Endothelial cell (in vitro differentiated cells): ENCODE results near the gene RNF11. TPM values are rescaled to one million over a fixed set of nuclear protein-coding genes. Genes with fewer than 3 reads are reported as not detected.
A peak's percentile ranks its signal among the peaks of the same experiment; 100 is the strongest.

Experiments
- DNase-seq: peaks from one replicate; pipeline ENCODE4 v3.0.0; 2021; ENCODE audit warnings: low spot score
- H3K27ac Mint-ChIP-seq: one replicate; pipeline ENCODE4 v1.8.0; 2021; ENCODE audit warnings: mixed read lengths, inconsistent platforms; ENCODE audit not compliant: unreplicated experiment
- H3K27me3 Mint-ChIP-seq: one replicate; pipeline ENCODE4 v1.8.0; 2021; ENCODE audit warnings: mild to moderate bottlenecking, moderate library complexity, mixed read lengths, inconsistent platforms; ENCODE audit not compliant: unreplicated experiment
- H3K36me3 Mint-ChIP-seq: one replicate; pipeline ENCODE4 v1.8.0; 2021; ENCODE audit warnings: mild to moderate bottlenecking, low read depth, mixed read lengths, inconsistent platforms; ENCODE audit not compliant: unreplicated experiment
- H3K4me1 Mint-ChIP-seq: one replicate; pipeline ENCODE4 v1.8.0; 2021; ENCODE audit warnings: mild to moderate bottlenecking, mixed read lengths, inconsistent platforms; ENCODE audit not compliant: unreplicated experiment
- H3K4me3 Mint-ChIP-seq: one replicate; pipeline ENCODE4 v1.8.0; 2021; ENCODE audit warnings: mild to moderate bottlenecking, mixed read lengths, inconsistent platforms; ENCODE audit not compliant: unreplicated experiment
- H3K9me3 Mint-ChIP-seq: one replicate; pipeline ENCODE4 v1.8.0; 2021; ENCODE audit warnings: mixed read lengths, inconsistent platforms; ENCODE audit not compliant: unreplicated experiment
- total RNA-seq: library from RNA; stranded (reverse); fragmentation: NEBNext Ultra II Directional; extraction: Animal tissue kit (Norgen Biotek cat#: 25700); gene quantifications from one replicate; pipeline ENCODE4 v1.2.1, GENCODE V29; 2021; ENCODE audit not compliant: unreplicated experiment
- TF ChIP-seq, protein P1 (sequence below): fragments of 200-600 bp; sonication (generic); IDR thresholded peaks from one replicate; pipeline ENCODE4 v1.5.0; 2021; ENCODE audit warnings: antibody characterized with exemption; ENCODE audit not compliant: unreplicated experiment

The RNF11 gene
- total RNA-seq, 1 donor from 2014 or later: 74.1 TPM

DNA sequence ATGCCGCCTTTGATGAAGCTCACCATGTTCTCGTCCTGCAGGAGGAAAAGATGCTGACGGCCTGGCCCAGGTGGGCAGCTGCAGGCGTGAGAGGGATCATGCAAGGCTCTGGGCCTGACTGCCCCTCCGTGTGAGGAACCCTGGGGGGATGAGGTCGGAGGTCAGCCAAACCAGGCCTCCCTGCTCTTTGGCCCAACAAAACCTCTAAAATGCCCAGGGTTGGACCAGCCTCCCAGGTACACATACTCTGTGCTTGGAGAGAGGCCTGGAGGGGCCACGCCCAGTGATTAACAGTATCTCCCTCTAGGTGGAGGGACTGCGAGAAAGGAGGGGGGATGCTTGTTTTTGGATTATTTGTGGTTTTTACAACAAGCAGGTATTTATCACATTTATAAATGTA lies 73.2 kb downstream of the RNF11 start:
- Mint-ChIP-seq H3K36me3 (no peaks in the 10 kb centered on the region), H3K9me3 (no peaks in the 10 kb centered on the region), H3K4me1 (peaks cover 31% of the 10 kb centered on the region), H3K4me3 (no peak overlapping the region), H3K27me3 (peaks cover 10% of the 10 kb centered on the region), H3K27ac (no peak overlapping the region)
- no peak for DNase-seq
- TF ChIP-seq, protein P1, sequence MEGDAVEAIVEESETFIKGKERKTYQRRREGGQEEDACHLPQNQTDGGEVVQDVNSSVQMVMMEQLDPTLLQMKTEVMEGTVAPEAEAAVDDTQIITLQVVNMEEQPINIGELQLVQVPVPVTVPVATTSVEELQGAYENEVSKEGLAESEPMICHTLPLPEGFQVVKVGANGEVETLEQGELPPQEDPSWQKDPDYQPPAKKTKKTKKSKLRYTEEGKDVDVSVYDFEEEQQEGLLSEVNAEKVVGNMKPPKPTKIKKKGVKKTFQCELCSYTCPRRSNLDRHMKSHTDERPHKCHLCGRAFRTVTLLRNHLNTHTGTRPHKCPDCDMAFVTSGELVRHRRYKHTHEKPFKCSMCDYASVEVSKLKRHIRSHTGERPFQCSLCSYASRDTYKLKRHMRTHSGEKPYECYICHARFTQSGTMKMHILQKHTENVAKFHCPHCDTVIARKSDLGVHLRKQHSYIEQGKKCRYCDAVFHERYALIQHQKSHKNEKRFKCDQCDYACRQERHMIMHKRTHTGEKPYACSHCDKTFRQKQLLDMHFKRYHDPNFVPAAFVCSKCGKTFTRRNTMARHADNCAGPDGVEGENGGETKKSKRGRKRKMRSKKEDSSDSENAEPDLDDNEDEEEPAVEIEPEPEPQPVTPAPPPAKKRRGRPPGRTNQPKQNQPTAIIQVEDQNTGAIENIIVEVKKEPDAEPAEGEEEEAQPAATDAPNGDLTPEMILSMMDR: no peak

DNA sequence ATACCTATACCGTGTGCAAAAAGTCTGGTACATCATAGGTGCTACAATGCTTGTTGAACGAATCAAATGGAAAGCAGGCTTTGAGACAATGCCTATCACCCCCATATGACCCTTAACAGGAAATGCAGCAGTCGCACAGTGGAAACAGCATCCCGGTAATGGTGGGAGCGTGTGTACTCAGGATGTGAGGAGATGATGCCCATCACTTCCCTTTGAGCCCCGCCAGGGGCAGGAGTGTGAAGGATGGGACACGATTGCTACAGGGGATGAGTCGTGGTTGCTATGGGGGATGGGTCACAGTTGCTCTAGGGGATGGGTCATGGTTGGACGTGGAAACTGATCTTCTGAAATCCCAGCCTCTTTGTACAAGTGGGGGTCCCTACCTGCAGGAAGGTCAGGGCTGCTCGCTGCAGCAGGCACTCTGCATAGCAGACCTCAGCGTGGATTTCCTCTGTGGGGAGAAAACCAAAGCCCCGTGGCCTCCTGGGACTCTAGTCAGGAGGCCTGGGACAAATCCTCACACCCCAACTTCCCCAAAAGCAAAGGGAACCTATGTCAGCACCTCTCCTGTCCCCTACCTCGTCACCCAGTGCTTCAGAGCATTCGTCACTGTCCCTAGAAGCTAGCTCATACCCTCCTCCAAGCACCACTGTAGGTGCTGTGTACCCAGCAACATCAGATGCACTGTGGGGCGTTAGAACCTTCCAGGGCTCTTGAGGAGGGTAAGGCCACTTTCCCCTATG lies 75.0 kb downstream of the RNF11 start:
- TF ChIP-seq, protein P1: no peak
- H3K27ac Mint-ChIP-seq: no peak overlapping the region
- peaks cover 12% of the 10 kb centered on the region for H3K27me3 Mint-ChIP-seq
- no peaks in the 10 kb centered on the region for H3K36me3 Mint-ChIP-seq
- peaks cover 30% of the 10 kb centered on the region for H3K4me1 Mint-ChIP-seq
- DNase-seq: no peak
- no peaks in the 10 kb centered on the region for H3K9me3 Mint-ChIP-seq
- no peak overlapping the region for H3K4me3 Mint-ChIP-seq

DNA sequence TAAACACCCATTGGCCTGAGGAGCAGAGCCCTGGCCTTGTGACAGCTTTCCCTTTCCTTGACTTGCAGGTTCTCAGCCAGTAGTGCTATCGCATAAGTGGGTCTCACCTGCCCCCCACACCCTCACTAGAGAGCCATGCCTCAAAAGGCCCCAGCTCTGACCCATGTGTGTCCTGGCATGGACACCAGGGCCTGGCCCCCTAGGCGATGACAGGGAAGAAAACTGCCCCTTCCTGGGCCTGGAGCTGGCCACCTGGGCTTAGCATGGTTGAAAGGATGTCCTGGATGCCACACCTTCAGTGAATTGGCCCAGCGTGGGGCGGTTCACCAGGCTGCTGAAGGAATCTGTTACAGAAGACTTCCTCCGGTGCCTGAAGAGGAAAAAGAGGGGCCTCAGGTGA lies 75.8 kb downstream of the RNF11 start:
- Mint-ChIP-seq H3K27ac (peak overlapping the region; percentile 48), H3K36me3 (no peaks in the 10 kb centered on the region), H3K27me3 (peaks cover 13% of the 10 kb centered on the region), H3K4me1 (peaks cover 33% of the 10 kb centered on the region), H3K9me3 (no peaks in the 10 kb centered on the region), H3K4me3 (no peak overlapping the region)
- TF ChIP-seq, protein P1: no peak
- no peak for DNase-seq

DNA sequence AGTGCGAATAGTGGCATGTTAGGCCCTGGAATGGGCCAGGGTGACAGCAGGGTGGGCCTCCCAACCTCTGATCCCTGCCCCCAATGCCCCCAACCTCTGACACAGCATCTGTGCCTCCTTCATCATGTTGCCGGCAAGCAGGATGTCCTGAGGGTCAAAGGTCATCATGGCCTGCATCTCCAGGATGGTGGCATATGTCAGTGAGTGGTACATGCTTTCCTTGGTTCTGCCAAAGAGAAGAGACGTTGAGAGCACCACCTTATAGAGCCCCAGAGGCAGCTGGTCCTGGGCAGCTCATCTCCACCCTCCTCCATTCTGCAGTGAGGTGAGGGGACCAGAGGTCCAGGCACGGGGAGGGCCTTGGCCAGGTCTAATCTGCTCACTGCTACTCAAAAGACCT lies 76.6 kb downstream of the RNF11 start:
- TF ChIP-seq, protein P1: no peak
- DNase-seq: no peak
- no peak overlapping the region for H3K4me3 Mint-ChIP-seq
- H3K36me3 Mint-ChIP-seq: no peaks in the 10 kb centered on the region
- H3K27ac Mint-ChIP-seq: no peak overlapping the region
- H3K27me3 Mint-ChIP-seq: peaks cover 13% of the 10 kb centered on the region
- no peaks in the 10 kb centered on the region for H3K9me3 Mint-ChIP-seq
- peaks cover 33% of the 10 kb centered on the region for H3K4me1 Mint-ChIP-seq

DNA sequence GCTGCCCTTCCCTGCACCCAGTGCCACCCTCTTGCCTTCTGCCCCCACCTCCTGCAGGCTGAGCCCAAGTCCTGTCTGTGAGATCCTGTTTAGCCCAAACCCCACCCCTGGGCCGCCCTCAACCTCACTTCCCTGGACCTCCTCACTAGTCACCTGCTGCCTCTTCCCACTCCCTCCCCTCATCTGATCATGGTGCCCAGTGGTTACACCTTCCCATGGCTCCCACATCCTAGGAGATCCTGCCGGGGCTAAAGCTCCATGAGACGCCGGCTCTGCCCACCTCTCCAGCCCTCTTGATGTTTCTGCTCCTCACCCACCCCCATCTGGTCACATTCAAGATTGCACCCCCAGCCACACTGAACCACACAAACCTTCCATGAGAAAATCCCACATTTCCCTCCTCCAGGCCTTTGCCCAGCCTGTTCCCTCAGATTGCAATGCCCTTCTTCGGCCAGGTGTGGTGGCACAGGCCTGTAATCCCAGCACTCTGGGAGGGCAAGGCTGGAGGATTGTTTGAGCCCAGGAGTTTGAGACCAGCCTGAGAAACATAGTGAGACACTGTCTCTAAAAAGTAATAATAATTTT lies 77.3 kb downstream of the RNF11 start:
- H3K4me3 Mint-ChIP-seq: no peak overlapping the region
- peaks cover 33% of the 10 kb centered on the region for H3K4me1 Mint-ChIP-seq
- TF ChIP-seq, protein P1: peak; percentile 56
- H3K27ac Mint-ChIP-seq: no peak overlapping the region
- no peaks in the 10 kb centered on the region for H3K9me3 Mint-ChIP-seq
- DNase-seq: peak; percentile 46
- peaks cover 13% of the 10 kb centered on the region for H3K27me3 Mint-ChIP-seq
- H3K36me3 Mint-ChIP-seq: no peaks in the 10 kb centered on the region
